ENCODE results near the gene SPEG.

SPEG gene

GRCh38 chr2:219533930-219534661 is 99.5 kb downstream of the SPEG start:
- peak; percentile 78 for DNase-seq (ENCODE audit: low spot score)

- DNase-seq (ENCODE audit: low spot score), result no peak
Observed at GRCh38 chr2:219536425-219536824, 101.8 kb downstream of the SPEG start.

GRCh38 chr2:219536967-219537366 is 102.3 kb downstream of the SPEG start:
- DNase-seq (ENCODE audit: low spot score), result no peak

GRCh38 chr2:219537657-219538488 is 103.2 kb downstream of the SPEG start:
- DNase-seq (ENCODE audit: low spot score), result no peak

- DNase-seq (ENCODE audit: low spot score), result no peak
Observed at GRCh38 chr2:219538504-219538951, 103.9 kb downstream of the SPEG start.

- no peak for DNase-seq (ENCODE audit: low spot score)
Observed at GRCh38 chr2:219538956-219539788, 104.5 kb downstream of the SPEG start.

GRCh38 chr2:219539926-219540678 is 105.5 kb downstream of the SPEG start:
- no peak for DNase-seq (ENCODE audit: low spot score)

- no peak for DNase-seq (ENCODE audit: low spot score)
Observed at GRCh38 chr2:219540784-219541504, 106.3 kb downstream of the SPEG start.

- peak; percentile 86 for DNase-seq (ENCODE audit: low spot score)
Observed at GRCh38 chr2:219541611-219542180, 107.1 kb downstream of the SPEG start.

- DNase-seq (ENCODE audit: low spot score), result no peak
Observed at GRCh38 chr2:219542931-219543595, 108.4 kb downstream of the SPEG start.

GRCh38 chr2:219543596-219544358 is 109.1 kb downstream of the SPEG start, which contains the start of the genes CHPF and TMEM198:
CHPF (minus strand) TSS chr2:219543809; CDS start chr2:219543538, 271 bp downstream.
TMEM198 (plus strand) TSS chr2:219544028; CDS start chr2:219544728, 700 bp downstream.
- DNase-seq (ENCODE audit: low spot score), result peak; percentile 96

- no peak for DNase-seq (ENCODE audit: low spot score)
Observed at GRCh38 chr2:219544567-219544966, 109.9 kb downstream of the SPEG start.

- no peak for DNase-seq (ENCODE audit: low spot score)
Observed at GRCh38 chr2:219545295-219545942, 110.8 kb downstream of the SPEG start.

GRCh38 chr2:219545943-219546352 is 111.3 kb downstream of the SPEG start:
- DNase-seq (ENCODE audit: low spot score), result no peak

- DNase-seq (ENCODE audit: low spot score), result no peak
Observed at GRCh38 chr2:219547621-219548020, 113.0 kb downstream of the SPEG start.
